NB4 (cell line): ENCODE data around the gene CTNND2.

Experiments used
- MYC ChIP-seq: IDR thresholded peaks from 2 replicates; pipeline ENCODE4 v1.6.1; 2011; ENCODE audit warnings: low read depth, low read length
- TF ChIP-seq, protein P1 (sequence below): IDR thresholded peaks from one replicate; pipeline ENCODE4 v1.5.1; 2012; ENCODE audit warnings: low read depth, low read length

DNA sequence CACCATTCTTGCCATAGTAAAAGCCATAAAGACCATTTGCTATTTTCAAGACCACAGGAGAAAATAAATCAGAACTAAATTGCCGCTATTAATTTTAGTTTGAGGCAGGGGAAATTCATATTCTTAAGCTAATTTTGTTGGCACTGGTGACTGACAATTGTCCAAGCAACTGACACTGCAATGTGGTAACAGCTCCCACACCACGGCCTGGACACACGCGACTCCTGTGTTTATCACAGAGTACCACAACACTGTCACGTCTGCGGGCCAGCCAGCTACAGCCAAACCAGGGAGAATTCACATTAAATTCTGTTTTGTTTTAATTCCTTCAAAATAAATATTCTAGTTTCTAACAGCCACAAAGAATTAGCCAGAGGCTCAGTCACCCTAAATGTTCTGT, 481.9 kb downstream of the CTNND2 start:
- TF ChIP-seq, protein P1, sequence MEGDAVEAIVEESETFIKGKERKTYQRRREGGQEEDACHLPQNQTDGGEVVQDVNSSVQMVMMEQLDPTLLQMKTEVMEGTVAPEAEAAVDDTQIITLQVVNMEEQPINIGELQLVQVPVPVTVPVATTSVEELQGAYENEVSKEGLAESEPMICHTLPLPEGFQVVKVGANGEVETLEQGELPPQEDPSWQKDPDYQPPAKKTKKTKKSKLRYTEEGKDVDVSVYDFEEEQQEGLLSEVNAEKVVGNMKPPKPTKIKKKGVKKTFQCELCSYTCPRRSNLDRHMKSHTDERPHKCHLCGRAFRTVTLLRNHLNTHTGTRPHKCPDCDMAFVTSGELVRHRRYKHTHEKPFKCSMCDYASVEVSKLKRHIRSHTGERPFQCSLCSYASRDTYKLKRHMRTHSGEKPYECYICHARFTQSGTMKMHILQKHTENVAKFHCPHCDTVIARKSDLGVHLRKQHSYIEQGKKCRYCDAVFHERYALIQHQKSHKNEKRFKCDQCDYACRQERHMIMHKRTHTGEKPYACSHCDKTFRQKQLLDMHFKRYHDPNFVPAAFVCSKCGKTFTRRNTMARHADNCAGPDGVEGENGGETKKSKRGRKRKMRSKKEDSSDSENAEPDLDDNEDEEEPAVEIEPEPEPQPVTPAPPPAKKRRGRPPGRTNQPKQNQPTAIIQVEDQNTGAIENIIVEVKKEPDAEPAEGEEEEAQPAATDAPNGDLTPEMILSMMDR, result no peak
- TF ChIP-seq MYC, result no peak
